ENCODE results near the gene ITGA1.

Gene ITGA1

DNA sequence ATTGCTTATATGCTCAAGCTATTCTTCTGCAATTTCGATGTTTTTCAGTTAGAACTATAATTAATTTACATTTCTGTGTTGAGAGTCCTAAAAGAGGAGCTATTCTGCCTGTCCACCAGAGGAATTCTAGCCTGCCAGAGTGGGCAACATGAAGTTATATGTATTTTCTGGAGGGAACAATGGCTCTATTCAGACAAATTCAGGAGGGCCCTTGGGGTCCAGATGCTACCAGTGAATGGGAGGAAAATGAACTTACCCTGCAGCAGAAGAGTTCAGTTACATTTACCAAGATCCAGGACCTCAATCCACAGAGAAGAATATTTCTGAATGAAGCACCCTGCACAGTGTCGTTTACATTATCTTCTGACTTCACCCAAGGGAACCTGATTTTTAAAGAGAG lies 80.7 kb downstream of the ITGA1 start:
- DNase-seq (ENCODE audit: low read depth in 1 of 2, low spot score in 1 of 2), result no peak
- Histone ChIP-seq H3K27ac (replicated peaks) (no peak overlapping the region), H3K4me3 (replicated peaks; ENCODE audit: insufficient read depth, low read length) (no peak overlapping the region), H3K27me3 (ENCODE audit: insufficient read depth, poor library complexity, severe bottlenecking) (peaks cover 2% of the 10 kb centered on the region)
- TF ChIP-seq SPI1 (IDR thresholded peaks at IDR 0.05; ENCODE audit: borderline replicate concordance, low read depth), result no peak
- no peak for TF ChIP-seq POLR2AphosphoS5 (IDR thresholded peaks at IDR 0.05; ENCODE audit: low read depth)
- TF ChIP-seq, protein P1, sequence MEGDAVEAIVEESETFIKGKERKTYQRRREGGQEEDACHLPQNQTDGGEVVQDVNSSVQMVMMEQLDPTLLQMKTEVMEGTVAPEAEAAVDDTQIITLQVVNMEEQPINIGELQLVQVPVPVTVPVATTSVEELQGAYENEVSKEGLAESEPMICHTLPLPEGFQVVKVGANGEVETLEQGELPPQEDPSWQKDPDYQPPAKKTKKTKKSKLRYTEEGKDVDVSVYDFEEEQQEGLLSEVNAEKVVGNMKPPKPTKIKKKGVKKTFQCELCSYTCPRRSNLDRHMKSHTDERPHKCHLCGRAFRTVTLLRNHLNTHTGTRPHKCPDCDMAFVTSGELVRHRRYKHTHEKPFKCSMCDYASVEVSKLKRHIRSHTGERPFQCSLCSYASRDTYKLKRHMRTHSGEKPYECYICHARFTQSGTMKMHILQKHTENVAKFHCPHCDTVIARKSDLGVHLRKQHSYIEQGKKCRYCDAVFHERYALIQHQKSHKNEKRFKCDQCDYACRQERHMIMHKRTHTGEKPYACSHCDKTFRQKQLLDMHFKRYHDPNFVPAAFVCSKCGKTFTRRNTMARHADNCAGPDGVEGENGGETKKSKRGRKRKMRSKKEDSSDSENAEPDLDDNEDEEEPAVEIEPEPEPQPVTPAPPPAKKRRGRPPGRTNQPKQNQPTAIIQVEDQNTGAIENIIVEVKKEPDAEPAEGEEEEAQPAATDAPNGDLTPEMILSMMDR (IDR thresholded peaks at IDR 0.05; ENCODE audit: insufficient read depth, low read length), result no peak
- no peak for TF ChIP-seq GABPA (IDR thresholded peaks at IDR 0.05; ENCODE audit: low read depth)
- TF ChIP-seq, protein P2, sequence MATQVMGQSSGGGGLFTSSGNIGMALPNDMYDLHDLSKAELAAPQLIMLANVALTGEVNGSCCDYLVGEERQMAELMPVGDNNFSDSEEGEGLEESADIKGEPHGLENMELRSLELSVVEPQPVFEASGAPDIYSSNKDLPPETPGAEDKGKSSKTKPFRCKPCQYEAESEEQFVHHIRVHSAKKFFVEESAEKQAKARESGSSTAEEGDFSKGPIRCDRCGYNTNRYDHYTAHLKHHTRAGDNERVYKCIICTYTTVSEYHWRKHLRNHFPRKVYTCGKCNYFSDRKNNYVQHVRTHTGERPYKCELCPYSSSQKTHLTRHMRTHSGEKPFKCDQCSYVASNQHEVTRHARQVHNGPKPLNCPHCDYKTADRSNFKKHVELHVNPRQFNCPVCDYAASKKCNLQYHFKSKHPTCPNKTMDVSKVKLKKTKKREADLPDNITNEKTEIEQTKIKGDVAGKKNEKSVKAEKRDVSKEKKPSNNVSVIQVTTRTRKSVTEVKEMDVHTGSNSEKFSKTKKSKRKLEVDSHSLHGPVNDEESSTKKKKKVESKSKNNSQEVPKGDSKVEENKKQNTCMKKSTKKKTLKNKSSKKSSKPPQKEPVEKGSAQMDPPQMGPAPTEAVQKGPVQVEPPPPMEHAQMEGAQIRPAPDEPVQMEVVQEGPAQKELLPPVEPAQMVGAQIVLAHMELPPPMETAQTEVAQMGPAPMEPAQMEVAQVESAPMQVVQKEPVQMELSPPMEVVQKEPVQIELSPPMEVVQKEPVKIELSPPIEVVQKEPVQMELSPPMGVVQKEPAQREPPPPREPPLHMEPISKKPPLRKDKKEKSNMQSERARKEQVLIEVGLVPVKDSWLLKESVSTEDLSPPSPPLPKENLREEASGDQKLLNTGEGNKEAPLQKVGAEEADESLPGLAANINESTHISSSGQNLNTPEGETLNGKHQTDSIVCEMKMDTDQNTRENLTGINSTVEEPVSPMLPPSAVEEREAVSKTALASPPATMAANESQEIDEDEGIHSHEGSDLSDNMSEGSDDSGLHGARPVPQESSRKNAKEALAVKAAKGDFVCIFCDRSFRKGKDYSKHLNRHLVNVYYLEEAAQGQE (IDR thresholded peaks at IDR 0.05; ENCODE audit: insufficient replicate concordance, low read depth), result no peak

DNA sequence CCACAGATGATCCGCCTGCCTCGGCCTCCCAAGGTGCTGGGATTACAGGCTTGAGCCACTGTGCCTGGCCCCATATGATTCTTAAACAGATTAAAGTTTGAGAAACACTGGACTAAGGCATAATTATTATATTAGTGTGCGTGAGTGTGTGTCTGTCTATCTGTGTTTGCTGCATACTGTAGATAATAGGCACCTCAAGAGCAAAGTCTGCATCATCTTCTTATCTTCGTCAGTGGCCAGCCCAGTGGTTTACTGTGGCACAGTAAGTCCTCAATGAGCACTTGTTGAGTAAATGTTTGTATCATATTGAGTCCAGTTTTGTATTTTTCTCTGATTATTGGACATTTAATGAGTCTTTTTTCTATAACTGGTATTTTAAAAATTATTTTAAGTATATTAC lies 81.7 kb downstream of the ITGA1 start:
- Histone ChIP-seq H3K27me3 (ENCODE audit: insufficient read depth, poor library complexity, severe bottlenecking) (peaks cover 2% of the 10 kb centered on the region), H3K27ac (replicated peaks) (no peak overlapping the region), H3K4me3 (replicated peaks; ENCODE audit: insufficient read depth, low read length) (no peak overlapping the region)
- DNase-seq (ENCODE audit: low read depth in 1 of 2, low spot score in 1 of 2), result no peak
- TF ChIP-seq, protein P1 (IDR thresholded peaks at IDR 0.05; ENCODE audit: insufficient read depth, low read length), result no peak
- TF ChIP-seq SPI1 (IDR thresholded peaks at IDR 0.05; ENCODE audit: borderline replicate concordance, low read depth) (no peak), GABPA (IDR thresholded peaks at IDR 0.05; ENCODE audit: low read depth) (no peak), POLR2AphosphoS5 (IDR thresholded peaks at IDR 0.05; ENCODE audit: low read depth) (no peak)
- TF ChIP-seq, protein P2 (IDR thresholded peaks at IDR 0.05; ENCODE audit: insufficient replicate concordance, low read depth), result no peak

DNA sequence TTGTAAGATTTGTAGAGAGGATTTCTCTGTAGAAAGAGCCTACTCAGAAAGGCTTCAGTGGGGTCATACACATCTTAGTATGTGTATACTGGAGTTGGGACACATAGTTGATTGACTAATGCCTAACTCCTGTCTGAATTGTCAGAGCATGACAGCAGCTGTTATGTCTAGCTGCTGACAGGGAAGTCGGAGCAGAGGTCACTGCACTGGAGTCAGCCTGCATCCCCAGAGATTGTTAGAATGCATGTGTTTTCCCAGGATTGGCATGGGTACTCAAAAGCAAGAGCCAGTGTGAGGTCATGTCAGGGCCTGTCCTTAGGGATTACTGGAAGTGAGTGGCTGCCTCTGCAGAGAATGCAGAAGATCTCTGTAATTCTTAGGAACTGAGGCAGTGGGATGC lies 82.7 kb downstream of the ITGA1 start:
- Histone ChIP-seq H3K27ac (replicated peaks) (no peak overlapping the region), H3K27me3 (ENCODE audit: insufficient read depth, poor library complexity, severe bottlenecking) (peaks cover 3% of the 10 kb centered on the region), H3K4me3 (replicated peaks; ENCODE audit: insufficient read depth, low read length) (no peak overlapping the region)
- TF ChIP-seq, protein P2 (IDR thresholded peaks at IDR 0.05; ENCODE audit: insufficient replicate concordance, low read depth), result no peak
- TF ChIP-seq, protein P1 (IDR thresholded peaks at IDR 0.05; ENCODE audit: insufficient read depth, low read length), result no peak
- TF ChIP-seq POLR2AphosphoS5 (IDR thresholded peaks at IDR 0.05; ENCODE audit: low read depth) (no peak), SPI1 (IDR thresholded peaks at IDR 0.05; ENCODE audit: borderline replicate concordance, low read depth) (no peak), GABPA (IDR thresholded peaks at IDR 0.05; ENCODE audit: low read depth) (no peak)
- DNase-seq (ENCODE audit: low read depth in 1 of 2, low spot score in 1 of 2), result no peak
